ENCODE results near the gene TEAD1. TPM values are rescaled to one million over a fixed set of nuclear protein-coding genes. Genes with fewer than 3 reads are reported as not detected.

TEAD1 gene
- total RNA-seq, 2 donors from 2014 or later: 76.4 to 94.4 TPM

GRCh38 chr11:12695873-12696272 lies 21.7 kb downstream of the TEAD1 start:
- H3K9ac ChIP-seq (ENCODE audit: extremely low read depth, low read length, poor library complexity, severe bottlenecking): no peak overlapping the region
- Mint-ChIP-seq H3K4me1 (peaks cover 59% of the 10 kb centered on the region), H3K27me3 (ENCODE audit: insufficient read depth) (no peaks in the 10 kb centered on the region), H3K36me3 (ENCODE audit: low read depth) (no peaks in the 10 kb centered on the region), H3K9me3 (no peaks in the 10 kb centered on the region), H3K27ac (no peak overlapping the region), H3K4me3 (no peak overlapping the region)
- H3K27me3 ChIP-seq (ENCODE audit: control insufficient read depth, insufficient read depth, low read length, poor library complexity, severe bottlenecking): no peaks in the 10 kb centered on the region
- peaks cover 9% of the 10 kb centered on the region for H3K36me3 ChIP-seq (ENCODE audit: control insufficient read depth, insufficient read depth, low read length)
- 96 to 100% methylated on average over 1 to 3 of the region's 3 CpGs for WGBS, 2 experiments (ENCODE audit: insufficient coverage in 1 of 2, insufficient read length in 1 of 2)
- no peak for TF ChIP-seq CTCF (conservative IDR thresholded peaks at IDR 0.05)
- no peak overlapping the region for H3K4me3 ChIP-seq (ENCODE audit: low read length)
- no peaks in the 10 kb centered on the region for H3K9me3 ChIP-seq (ENCODE audit: control insufficient read depth, low read length)
- DNase-seq: peak; percentile 24
- H3K27ac ChIP-seq (ENCODE audit: low read depth, low read length): no peak overlapping the region
- H3K4me1 ChIP-seq (ENCODE audit: control insufficient read depth, insufficient read depth, low read length): peaks cover 34% of the 10 kb centered on the region

GRCh38 chr11:12696911-12697581 lies 22.8 kb downstream of the TEAD1 start:
- H3K36me3 Mint-ChIP-seq (ENCODE audit: low read depth): no peaks in the 10 kb centered on the region
- Histone ChIP-seq H3K27ac (ENCODE audit: low read depth, low read length) (no peak overlapping the region), H3K36me3 (ENCODE audit: control insufficient read depth, insufficient read depth, low read length) (peaks cover 10% of the 10 kb centered on the region), H3K4me1 (ENCODE audit: control insufficient read depth, insufficient read depth, low read length) (peaks cover 34% of the 10 kb centered on the region), H3K4me3 (ENCODE audit: low read length) (no peak overlapping the region), H3K9ac (ENCODE audit: extremely low read depth, low read length, poor library complexity, severe bottlenecking) (no peak overlapping the region), H3K27me3 (ENCODE audit: control insufficient read depth, insufficient read depth, low read length, poor library complexity, severe bottlenecking) (no peaks in the 10 kb centered on the region), H3K9me3 (ENCODE audit: control insufficient read depth, low read length) (no peaks in the 10 kb centered on the region)
- peaks cover 61% of the 10 kb centered on the region for H3K4me1 Mint-ChIP-seq
- 89 to 90% methylated on average over 2 to 5 of the region's 5 CpGs for WGBS, 2 experiments (ENCODE audit: insufficient coverage in 1 of 2, insufficient read length in 1 of 2)
- H3K27ac Mint-ChIP-seq: no peak overlapping the region
- H3K4me3 Mint-ChIP-seq: no peak overlapping the region
- peak; percentile 50 for DNase-seq
- no peak for TF ChIP-seq CTCF (conservative IDR thresholded peaks at IDR 0.05)
- no peaks in the 10 kb centered on the region for H3K27me3 Mint-ChIP-seq (ENCODE audit: insufficient read depth)
- no peaks in the 10 kb centered on the region for H3K9me3 Mint-ChIP-seq

GRCh38 chr11:12698048-12698447 lies 23.8 kb downstream of the TEAD1 start:
- Mint-ChIP-seq H3K4me3 (no peak overlapping the region), H3K9me3 (no peaks in the 10 kb centered on the region), H3K4me1 (peaks cover 58% of the 10 kb centered on the region), H3K36me3 (ENCODE audit: low read depth) (no peaks in the 10 kb centered on the region), H3K27me3 (ENCODE audit: insufficient read depth) (no peaks in the 10 kb centered on the region), H3K27ac (no peak overlapping the region)
- Histone ChIP-seq H3K27ac (ENCODE audit: low read depth, low read length) (no peak overlapping the region), H3K36me3 (ENCODE audit: control insufficient read depth, insufficient read depth, low read length) (peaks cover 13% of the 10 kb centered on the region), H3K27me3 (ENCODE audit: control insufficient read depth, insufficient read depth, low read length, poor library complexity, severe bottlenecking) (no peaks in the 10 kb centered on the region), H3K9ac (ENCODE audit: extremely low read depth, low read length, poor library complexity, severe bottlenecking) (no peak overlapping the region), H3K9me3 (ENCODE audit: control insufficient read depth, low read length) (no peaks in the 10 kb centered on the region), H3K4me1 (ENCODE audit: control insufficient read depth, insufficient read depth, low read length) (peaks cover 26% of the 10 kb centered on the region), H3K4me3 (ENCODE audit: low read length) (no peak overlapping the region)
- WGBS, 2 experiments (ENCODE audit: insufficient coverage in 1 of 2, insufficient read length in 1 of 2): 73% methylated on average over 5 of the region's 5 CpGs; no CpG with 5 or more reads in 1 of the 2 experiments
- TF ChIP-seq CTCF (conservative IDR thresholded peaks at IDR 0.05): no peak
- peak; percentile 67 for DNase-seq
